Tibial nerve (tissue), 3 donors: ENCODE measurements around the gene INPP4B.

Source experiments
- CTCF ChIP-seq, 5 experiments: fragments of 200-600 bp in 3 of 5; fragments of 450-650 bp in 2 of 5; sonication (generic) in 3 of 5; IDR thresholded peaks; one replicate each; pipeline ENCODE4 v1.5.1; 2016 to 2019; ENCODE audit warnings: antibody characterized with exemption in 5 of 5, mild to moderate bottlenecking in 3 of 5, moderate library complexity in 2 of 5
- POLR2A ChIP-seq, 2 donors: fragments of 450-650 bp; IDR thresholded peaks; one replicate each; pipeline ENCODE4 v1.6.1; 2017; ENCODE audit warnings: antibody characterized with exemption in 2 of 2, mild to moderate bottlenecking in 2 of 2, moderate library complexity in 2 of 2

DNA sequence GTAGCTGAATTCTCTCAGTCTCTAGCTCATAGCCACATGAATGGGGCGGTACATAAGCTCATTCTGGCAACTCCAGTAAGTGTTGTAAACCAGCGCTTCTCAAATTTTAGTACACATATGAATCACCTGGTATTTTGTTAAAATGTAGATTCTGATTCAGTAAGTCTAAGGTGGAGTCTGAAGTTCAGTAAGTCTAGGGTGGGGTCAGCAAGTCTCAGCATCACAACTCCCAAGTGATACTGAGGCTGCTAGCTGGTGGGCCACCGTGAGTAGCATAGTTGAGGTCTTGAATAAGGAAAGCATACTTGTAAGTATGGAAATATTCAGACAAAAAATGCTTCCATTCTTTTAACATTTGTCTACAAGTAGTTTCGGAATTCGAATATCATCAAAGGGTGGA lies 36.1 kb upstream of the INPP4B start:
- TF ChIP-seq POLR2A (IDR thresholded peaks at IDR 0.05) = no peak
- TF ChIP-seq CTCF (IDR thresholded peaks at IDR 0.05) = no peak
